ENCODE measurements around the gene RHBG.

RHBG gene

DNA sequence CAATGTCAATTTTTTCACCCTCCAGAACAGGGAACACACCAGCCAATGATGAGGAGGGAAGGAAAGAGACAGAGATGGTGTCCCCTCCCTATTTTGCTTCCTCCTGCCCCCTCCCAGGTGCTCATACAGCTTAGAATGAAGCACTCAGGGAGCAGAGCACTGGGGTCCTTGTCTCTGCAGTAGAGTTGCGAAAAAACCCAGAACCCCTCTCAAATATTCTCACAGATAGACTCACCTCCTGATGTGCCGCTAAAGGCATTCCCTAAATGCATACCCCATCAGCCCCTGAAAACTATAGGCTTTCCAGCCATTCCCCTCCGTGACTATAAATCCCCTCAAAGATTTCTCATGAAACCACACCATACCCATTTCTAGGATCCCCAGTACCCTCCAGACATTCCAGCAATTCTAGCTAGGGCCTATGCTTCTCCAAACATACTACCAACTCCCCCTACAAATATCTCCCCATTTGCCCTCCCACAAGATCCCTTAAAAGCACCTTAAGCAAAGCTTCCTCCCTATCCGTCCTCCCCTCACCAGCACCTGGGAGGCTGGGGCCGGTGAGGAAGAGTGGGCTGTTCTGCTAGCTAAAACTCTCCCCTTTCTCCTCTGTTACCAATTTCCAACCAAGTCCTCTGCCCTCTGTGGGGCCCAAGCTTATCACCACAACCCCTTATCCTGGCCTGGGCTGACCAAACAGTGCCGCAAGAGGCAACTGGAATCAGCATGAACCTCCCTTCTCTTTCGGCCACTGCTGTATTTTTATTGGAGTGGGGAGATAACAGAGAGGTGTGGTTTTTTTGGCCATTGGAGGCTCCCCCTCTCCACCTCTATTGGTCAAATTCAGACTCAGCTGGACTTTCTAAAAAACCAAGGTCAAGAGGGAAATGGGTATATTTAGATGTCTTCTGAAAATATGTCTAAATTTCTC lies 54.7 kb downstream of the RHBG start:
- no peak for FAIRE-seq

DNA sequence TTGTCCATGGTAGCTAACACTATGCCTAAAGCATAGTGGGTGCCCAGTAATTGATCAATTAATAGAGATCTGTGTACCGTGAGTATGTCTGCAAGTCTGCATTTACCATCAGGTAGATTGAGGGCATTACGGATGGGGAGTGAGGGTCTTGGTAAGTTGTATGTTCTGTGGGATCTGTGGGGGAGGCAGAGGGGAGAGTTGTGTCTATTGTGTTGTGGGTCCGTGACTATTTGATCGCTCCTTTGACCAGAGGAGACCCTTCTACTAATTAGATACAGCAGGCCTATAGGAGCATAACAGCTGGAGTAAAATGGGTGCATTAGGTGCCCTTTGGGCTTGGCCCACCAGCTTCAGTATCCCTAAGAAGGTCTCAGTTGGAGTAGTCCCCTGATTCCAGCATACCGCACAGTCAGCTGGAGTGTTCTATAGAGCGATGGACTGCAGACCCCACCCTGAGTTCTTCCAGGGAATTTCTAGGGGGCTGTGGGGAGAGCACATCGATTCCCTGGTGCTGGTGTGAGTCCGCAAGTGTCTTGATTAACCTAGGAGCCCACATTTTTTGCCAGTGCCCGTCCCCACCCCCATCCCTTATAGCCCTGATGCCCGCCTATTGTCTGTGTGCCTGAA lies 55.9 kb downstream of the RHBG start:
- no peak for FAIRE-seq

More for the DNA sequence above, 54.7 kb downstream of the RHBG start:
- DNase-seq (ENCODE audit: low spot score): no peak

DNA sequence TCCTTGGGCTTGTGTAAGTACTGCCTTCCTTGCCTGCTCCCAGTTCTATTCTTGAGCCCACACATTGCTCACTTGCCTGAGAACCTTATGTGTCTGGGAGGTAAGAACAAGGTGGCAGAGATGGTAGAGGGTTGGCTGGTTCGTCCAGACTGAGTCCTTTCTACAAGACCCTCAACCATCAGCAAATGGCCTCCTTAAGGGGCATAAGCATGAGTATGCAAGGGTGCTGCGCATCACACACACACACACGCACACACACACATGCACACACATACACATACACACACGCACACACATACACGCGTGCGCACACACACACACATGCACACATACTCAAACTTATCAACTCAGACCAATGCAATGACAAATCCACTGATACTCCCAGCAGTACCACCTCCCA lies 56.9 kb downstream of the RHBG start:
- no peak for DNase-seq (ENCODE audit: low spot score)
- FAIRE-seq: peak; percentile 44

More for the DNA sequence above, 55.9 kb downstream of the RHBG start:
- no peak for DNase-seq (ENCODE audit: low spot score)

- DNase-seq (ENCODE audit: low spot score) (no peak), FAIRE-seq (peak; percentile 44)
These were observed 58.9 kb downstream of the RHBG start for GRCh38 chr1:156427957-156428356.

- FAIRE-seq: no peak
These were observed 59.8 kb downstream of the RHBG start for GRCh38 chr1:156428746-156429288.

DNA sequence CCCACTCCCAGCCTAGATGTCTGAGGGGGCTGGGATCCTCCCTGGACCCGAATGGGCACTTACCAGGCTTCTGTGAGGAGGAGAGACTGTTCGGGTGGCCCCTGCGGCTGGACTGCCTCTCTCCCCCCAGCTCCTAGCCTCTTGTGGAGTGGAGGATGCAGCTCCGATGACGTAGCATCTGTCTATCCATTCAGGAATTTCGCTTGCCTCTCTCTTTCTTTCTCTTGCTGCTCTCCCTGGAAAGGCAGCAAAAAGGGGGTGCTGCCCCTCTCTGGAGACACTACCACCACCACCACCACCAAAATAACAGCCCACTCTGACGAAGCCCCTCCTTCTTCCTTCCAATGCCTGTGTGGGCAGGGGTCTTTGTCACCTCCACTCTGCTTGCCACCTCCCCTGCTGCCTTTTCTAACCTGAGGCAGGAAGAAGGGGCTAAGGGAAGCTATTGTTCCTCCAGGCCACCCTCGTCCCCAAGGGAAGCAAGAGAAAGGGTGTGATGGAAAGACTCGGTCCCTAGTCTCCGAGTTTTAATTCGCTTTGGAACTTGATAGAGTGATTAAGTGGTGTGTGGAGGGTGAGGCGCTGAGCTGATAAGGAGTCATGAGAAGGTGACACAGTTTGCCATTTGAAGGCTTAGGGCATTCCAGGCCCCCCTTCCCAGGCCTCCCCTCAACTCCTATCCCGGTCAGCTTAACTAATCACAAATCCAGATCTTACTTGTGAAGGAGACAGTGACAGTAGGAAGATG lies 60.5 kb downstream of the RHBG start:
- no peak for FAIRE-seq
- DNase-seq (ENCODE audit: low spot score): no peak

More at GRCh38 chr1:156428746-156429288, 59.8 kb downstream of the RHBG start:
- no peak for DNase-seq (ENCODE audit: low spot score)

DNA sequence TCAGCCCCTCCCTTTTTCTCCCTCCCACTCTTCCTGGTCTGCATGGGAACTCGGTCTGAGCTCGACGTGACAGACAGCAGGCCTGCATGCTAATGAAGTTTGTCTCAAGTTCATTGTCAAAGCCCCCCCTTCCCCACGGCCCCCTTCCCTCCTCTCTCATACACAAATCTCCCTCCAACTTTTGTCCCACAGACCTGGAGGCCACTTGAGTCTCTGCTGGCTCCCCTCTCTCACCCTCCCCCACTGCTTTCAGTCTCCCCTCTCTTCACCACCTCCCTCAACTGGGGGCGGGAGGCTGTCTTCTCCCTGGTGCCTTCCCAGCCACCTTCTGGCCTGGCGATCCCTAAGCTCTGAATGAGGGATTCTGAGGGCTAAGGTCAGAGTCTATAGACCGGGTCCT lies 61.3 kb downstream of the RHBG start:
- no peak for DNase-seq (ENCODE audit: low spot score)
- FAIRE-seq: no peak

- FAIRE-seq: no peak
- no peak for DNase-seq (ENCODE audit: low spot score)
These were observed 61.9 kb downstream of the RHBG start for GRCh38 chr1:156430866-156431265.

DNA sequence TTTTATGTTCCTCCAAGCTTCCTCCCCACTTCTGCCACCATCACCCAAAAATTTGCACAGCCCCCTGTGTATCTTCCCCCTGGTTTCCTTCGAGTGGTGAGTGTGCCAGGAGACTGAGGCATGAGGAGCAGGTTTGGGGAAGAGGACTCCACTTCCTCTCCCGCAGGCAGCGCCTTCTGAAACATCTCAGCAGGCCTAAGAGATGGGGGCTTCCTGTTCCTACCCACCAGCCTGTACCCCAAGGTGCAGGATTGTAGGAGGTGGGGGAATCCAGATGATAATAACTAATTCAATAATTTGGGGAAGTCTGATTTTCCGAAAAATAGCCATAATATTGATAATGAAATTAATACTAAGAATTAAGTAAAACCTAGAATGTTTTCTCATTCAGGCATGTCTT lies 62.4 kb downstream of the RHBG start:
- FAIRE-seq (no peak), DNase-seq (ENCODE audit: low spot score) (no peak)

- DNase-seq (ENCODE audit: low spot score) (no peak), FAIRE-seq (no peak)
These were observed 63.0 kb downstream of the RHBG start for GRCh38 chr1:156431769-156432668.

DNA sequence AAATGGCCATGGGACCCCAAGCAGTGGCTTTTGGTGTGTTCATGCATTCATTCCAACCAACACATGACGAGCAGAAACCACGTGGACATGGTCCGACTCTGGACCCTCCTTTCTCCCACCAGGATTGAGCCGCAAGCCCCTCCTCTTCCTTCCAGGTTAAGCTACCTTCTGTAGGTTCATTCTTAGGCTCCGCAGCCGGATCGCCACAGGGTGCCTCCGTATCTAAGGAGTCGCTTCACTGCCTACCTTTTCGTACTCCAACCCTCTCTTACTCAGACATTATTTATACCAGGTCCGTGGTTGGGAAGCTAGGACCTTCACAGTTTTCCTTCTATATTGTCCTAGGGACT lies 63.6 kb downstream of the RHBG start:
- DNase-seq (ENCODE audit: low spot score): no peak
- no peak for FAIRE-seq

- DNase-seq (ENCODE audit: low spot score): no peak
- no peak for FAIRE-seq
These were observed 64.0 kb downstream of the RHBG start for GRCh38 chr1:156433032-156433431.

GRCh38 chr1:156433602-156434001 lies 64.6 kb downstream of the RHBG start:
- FAIRE-seq (no peak), DNase-seq (ENCODE audit: low spot score) (no peak)
